ENCODE results near the gene ZDHHC12.

DNA sequence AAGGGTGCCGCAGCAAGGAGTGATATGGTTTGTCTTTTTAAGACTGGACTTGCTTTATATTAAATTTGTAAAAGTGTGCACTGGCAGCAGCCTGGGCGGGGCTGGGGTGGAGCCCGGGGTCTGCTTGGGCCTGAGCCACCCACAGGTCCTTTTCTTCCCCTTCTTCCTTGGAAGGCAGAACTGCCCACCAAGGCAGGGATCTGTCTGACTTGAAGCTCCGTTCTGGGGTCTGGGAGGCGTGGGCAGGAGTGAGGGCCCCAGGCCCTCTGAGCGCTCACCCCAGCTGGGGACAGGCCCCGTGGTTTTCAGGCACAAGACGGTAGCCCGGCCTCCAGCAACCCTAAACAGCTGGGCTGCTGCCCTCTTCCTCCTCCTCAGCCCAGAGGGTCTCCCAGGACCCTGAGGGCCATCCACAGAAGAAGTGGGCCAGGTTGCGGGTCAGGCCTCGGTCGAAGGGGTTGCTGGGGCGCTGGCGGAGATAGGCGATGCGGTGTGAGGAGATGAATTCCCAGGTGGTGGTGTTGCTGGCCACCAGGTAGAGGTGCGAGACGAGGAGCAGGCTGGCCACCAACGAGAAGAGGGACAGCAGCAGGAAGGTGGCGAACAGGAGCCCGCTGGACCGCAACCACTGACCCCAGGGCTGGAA is 3.0 kb downstream of the ZDHHC12 start:
- TF ChIP-seq, protein P1, sequence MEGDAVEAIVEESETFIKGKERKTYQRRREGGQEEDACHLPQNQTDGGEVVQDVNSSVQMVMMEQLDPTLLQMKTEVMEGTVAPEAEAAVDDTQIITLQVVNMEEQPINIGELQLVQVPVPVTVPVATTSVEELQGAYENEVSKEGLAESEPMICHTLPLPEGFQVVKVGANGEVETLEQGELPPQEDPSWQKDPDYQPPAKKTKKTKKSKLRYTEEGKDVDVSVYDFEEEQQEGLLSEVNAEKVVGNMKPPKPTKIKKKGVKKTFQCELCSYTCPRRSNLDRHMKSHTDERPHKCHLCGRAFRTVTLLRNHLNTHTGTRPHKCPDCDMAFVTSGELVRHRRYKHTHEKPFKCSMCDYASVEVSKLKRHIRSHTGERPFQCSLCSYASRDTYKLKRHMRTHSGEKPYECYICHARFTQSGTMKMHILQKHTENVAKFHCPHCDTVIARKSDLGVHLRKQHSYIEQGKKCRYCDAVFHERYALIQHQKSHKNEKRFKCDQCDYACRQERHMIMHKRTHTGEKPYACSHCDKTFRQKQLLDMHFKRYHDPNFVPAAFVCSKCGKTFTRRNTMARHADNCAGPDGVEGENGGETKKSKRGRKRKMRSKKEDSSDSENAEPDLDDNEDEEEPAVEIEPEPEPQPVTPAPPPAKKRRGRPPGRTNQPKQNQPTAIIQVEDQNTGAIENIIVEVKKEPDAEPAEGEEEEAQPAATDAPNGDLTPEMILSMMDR (IDR thresholded peaks at IDR 0.05) = no peak
- TF ChIP-seq EP300 (IDR thresholded peaks at IDR 0.05) = no peak
- no peak for TF ChIP-seq POLR2A (IDR thresholded peaks at IDR 0.05)

All from tibial nerve (tissue), 4 donors.